Measurements from ENCODE around the gene KCTD1. TPM values are rescaled to one million over a fixed set of nuclear protein-coding genes. Genes with fewer than 3 reads are reported as not detected.

The KCTD1 gene
- total and polyA plus RNA-seq, 4 donors = 0.78 to 2.9 (median 2.0) TPM

DNA sequence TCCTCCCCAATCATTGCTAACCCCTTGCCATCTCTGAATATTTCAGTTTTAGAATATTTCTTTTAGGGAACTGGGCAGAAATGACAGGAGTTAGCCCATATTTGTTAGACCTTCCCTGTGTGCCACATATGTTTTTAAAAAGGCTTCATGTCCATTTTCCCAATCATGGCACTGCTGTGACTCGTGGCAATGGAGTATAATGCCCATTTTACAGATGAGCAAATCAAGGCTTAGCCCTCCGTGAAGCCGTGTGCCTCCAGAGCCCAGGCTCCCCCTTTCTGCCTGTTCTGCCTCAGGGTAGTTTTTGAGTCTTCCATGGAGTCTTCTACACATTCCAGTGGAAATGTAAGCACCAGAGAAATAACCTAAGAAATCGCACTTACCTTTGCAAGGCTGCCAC, 130.1 kb downstream of the KCTD1 start:
- no peak for DNase-seq (ENCODE audit: low spot score)
- Histone ChIP-seq H3K27me3 (ENCODE audit: control insufficient read depth in 4 of 4, insufficient read depth in 4 of 4, low read length in 3 of 4) (no peaks in the 10 kb centered on the region), H3K9me3 (ENCODE audit: control insufficient read depth in 4 of 4, low read length in 3 of 4) (no peaks in the 10 kb centered on the region), H3K36me3 (ENCODE audit: control insufficient read depth in 4 of 4, insufficient read depth in 3 of 4, low read depth in 1 of 4, low read length in 3 of 4) (no peaks in the 10 kb centered on the region), H3K27ac (ENCODE audit: low read depth in 1 of 2, low read length in 2 of 2) (no peak overlapping the region), H3K4me1 (ENCODE audit: control insufficient read depth in 4 of 4, insufficient read depth in 4 of 4, low read length in 3 of 4) (no peaks in the 10 kb centered on the region), H3K9ac (ENCODE audit: low read depth in 1 of 2, low read length in 2 of 2) (no peak overlapping the region), H3K4me3 (ENCODE audit: low read depth in 1 of 3, low read length in 3 of 3) (no peak overlapping the region)
- 90% methylated on average over 4 of the region's 4 CpGs for WGBS
- TF ChIP-seq, protein P1, sequence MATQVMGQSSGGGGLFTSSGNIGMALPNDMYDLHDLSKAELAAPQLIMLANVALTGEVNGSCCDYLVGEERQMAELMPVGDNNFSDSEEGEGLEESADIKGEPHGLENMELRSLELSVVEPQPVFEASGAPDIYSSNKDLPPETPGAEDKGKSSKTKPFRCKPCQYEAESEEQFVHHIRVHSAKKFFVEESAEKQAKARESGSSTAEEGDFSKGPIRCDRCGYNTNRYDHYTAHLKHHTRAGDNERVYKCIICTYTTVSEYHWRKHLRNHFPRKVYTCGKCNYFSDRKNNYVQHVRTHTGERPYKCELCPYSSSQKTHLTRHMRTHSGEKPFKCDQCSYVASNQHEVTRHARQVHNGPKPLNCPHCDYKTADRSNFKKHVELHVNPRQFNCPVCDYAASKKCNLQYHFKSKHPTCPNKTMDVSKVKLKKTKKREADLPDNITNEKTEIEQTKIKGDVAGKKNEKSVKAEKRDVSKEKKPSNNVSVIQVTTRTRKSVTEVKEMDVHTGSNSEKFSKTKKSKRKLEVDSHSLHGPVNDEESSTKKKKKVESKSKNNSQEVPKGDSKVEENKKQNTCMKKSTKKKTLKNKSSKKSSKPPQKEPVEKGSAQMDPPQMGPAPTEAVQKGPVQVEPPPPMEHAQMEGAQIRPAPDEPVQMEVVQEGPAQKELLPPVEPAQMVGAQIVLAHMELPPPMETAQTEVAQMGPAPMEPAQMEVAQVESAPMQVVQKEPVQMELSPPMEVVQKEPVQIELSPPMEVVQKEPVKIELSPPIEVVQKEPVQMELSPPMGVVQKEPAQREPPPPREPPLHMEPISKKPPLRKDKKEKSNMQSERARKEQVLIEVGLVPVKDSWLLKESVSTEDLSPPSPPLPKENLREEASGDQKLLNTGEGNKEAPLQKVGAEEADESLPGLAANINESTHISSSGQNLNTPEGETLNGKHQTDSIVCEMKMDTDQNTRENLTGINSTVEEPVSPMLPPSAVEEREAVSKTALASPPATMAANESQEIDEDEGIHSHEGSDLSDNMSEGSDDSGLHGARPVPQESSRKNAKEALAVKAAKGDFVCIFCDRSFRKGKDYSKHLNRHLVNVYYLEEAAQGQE (IDR thresholded peaks at IDR 0.05) = no peak
- TF ChIP-seq EGR1 (IDR thresholded peaks at IDR 0.05; ENCODE audit: low read depth in 2 of 2) (no peak), RAD21 (IDR thresholded peaks at IDR 0.05) (no peak), NR2F2 (IDR thresholded peaks at IDR 0.05) (no peak), YY1 (IDR thresholded peaks at IDR 0.05) (no peak), TAF1 (conservative IDR thresholded peaks at IDR 0.05) (no peak), RXRA (IDR thresholded peaks at IDR 0.05) (no peak)
- TF ChIP-seq, protein P2, sequence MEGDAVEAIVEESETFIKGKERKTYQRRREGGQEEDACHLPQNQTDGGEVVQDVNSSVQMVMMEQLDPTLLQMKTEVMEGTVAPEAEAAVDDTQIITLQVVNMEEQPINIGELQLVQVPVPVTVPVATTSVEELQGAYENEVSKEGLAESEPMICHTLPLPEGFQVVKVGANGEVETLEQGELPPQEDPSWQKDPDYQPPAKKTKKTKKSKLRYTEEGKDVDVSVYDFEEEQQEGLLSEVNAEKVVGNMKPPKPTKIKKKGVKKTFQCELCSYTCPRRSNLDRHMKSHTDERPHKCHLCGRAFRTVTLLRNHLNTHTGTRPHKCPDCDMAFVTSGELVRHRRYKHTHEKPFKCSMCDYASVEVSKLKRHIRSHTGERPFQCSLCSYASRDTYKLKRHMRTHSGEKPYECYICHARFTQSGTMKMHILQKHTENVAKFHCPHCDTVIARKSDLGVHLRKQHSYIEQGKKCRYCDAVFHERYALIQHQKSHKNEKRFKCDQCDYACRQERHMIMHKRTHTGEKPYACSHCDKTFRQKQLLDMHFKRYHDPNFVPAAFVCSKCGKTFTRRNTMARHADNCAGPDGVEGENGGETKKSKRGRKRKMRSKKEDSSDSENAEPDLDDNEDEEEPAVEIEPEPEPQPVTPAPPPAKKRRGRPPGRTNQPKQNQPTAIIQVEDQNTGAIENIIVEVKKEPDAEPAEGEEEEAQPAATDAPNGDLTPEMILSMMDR (IDR thresholded peaks at IDR 0.05; ENCODE audit: low read depth, low read length, missing input control) = no peak
- TF ChIP-seq, protein P3, sequence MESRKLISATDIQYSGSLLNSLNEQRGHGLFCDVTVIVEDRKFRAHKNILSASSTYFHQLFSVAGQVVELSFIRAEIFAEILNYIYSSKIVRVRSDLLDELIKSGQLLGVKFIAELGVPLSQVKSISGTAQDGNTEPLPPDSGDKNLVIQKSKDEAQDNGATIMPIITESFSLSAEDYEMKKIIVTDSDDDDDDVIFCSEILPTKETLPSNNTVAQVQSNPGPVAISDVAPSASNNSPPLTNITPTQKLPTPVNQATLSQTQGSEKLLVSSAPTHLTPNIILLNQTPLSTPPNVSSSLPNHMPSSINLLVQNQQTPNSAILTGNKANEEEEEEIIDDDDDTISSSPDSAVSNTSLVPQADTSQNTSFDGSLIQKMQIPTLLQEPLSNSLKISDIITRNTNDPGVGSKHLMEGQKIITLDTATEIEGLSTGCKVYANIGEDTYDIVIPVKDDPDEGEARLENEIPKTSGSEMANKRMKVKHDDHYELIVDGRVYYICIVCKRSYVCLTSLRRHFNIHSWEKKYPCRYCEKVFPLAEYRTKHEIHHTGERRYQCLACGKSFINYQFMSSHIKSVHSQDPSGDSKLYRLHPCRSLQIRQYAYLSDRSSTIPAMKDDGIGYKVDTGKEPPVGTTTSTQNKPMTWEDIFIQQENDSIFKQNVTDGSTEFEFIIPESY (IDR thresholded peaks at IDR 0.05) = no peak
- TF ChIP-seq, protein P4, sequence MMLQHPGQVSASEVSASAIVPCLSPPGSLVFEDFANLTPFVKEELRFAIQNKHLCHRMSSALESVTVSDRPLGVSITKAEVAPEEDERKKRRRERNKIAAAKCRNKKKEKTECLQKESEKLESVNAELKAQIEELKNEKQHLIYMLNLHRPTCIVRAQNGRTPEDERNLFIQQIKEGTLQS (IDR thresholded peaks at IDR 0.05) = no peak

DNA sequence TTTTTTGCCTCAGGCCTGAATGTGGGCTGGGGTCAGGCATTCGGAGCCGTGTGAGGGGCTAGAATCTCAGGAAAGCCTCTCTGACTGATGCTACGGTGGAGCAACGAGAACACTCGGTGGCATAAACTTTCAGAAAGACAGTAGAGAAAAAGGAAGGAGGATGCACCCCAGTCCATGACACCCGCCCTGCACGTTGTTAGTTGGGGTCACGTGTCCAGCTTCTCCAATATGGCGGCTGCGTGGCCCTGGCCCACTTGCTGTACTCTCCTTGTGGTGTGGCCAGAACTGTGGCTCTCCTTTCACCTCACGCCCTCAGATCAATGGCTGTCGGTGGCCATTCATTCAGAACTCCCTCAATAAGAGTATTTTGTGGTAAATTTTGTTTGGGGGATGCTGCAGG, 131.2 kb downstream of the KCTD1 start:
- DNase-seq (ENCODE audit: low spot score) = no peak
- 91% methylated on average over 12 of the region's 12 CpGs for WGBS
- Histone ChIP-seq H3K27me3 (ENCODE audit: control insufficient read depth in 4 of 4, insufficient read depth in 4 of 4, low read length in 3 of 4) (no peaks in the 10 kb centered on the region), H3K4me1 (ENCODE audit: control insufficient read depth in 4 of 4, insufficient read depth in 4 of 4, low read length in 3 of 4) (no peaks in the 10 kb centered on the region), H3K36me3 (ENCODE audit: control insufficient read depth in 4 of 4, insufficient read depth in 3 of 4, low read depth in 1 of 4, low read length in 3 of 4) (no peaks in the 10 kb centered on the region), H3K9me3 (ENCODE audit: control insufficient read depth in 4 of 4, low read length in 3 of 4) (no peaks in the 10 kb centered on the region), H3K27ac (ENCODE audit: low read depth in 1 of 2, low read length in 2 of 2) (no peak overlapping the region), H3K9ac (ENCODE audit: low read depth in 1 of 2, low read length in 2 of 2) (no peak overlapping the region), H3K4me3 (ENCODE audit: low read depth in 1 of 3, low read length in 3 of 3) (no peak overlapping the region)
- TF ChIP-seq RXRA (IDR thresholded peaks at IDR 0.05) = no peak
- TF ChIP-seq FOXA2 (IDR thresholded peaks at IDR 0.05) = no peak
- TF ChIP-seq JUND (IDR thresholded peaks at IDR 0.05) = no peak
- TF ChIP-seq, protein P5, sequence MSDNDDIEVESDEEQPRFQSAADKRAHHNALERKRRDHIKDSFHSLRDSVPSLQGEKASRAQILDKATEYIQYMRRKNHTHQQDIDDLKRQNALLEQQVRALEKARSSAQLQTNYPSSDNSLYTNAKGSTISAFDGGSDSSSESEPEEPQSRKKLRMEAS (IDR thresholded peaks at IDR 0.05) = no peak
- no peak for TF ChIP-seq HNF4A (conservative IDR thresholded peaks at IDR 0.05)
- TF ChIP-seq GABPA (IDR thresholded peaks at IDR 0.05 in 1 of 2, conservative IDR thresholded peaks at IDR 0.05 in 1 of 2) = no peak
- TF ChIP-seq, protein P1 (IDR thresholded peaks at IDR 0.05) = no peak
- TF ChIP-seq TAF1 (conservative IDR thresholded peaks at IDR 0.05) = no peak
- no peak for TF ChIP-seq YY1 (IDR thresholded peaks at IDR 0.05)
- TF ChIP-seq SP1 (IDR thresholded peaks at IDR 0.05) = no peak
- TF ChIP-seq FOXA1 (IDR thresholded peaks at IDR 0.05) = no peak
- no peak for TF ChIP-seq RAD21 (IDR thresholded peaks at IDR 0.05)
- no peak for TF ChIP-seq HNF4G (IDR thresholded peaks at IDR 0.05)
- no peak for TF ChIP-seq EGR1 (IDR thresholded peaks at IDR 0.05; ENCODE audit: low read depth in 2 of 2)
- TF ChIP-seq, protein P2 (IDR thresholded peaks at IDR 0.05; ENCODE audit: low read depth, low read length, missing input control) = no peak
- TF ChIP-seq NR2F2 (IDR thresholded peaks at IDR 0.05) = no peak
